Spleen (tissue), 7 donors: ENCODE results near the gene TMEM218.

Experiments used
- CTCF ChIP-seq, 11 experiments: fragments of 200-600 bp in 7 of 11; fragments of 450-650 bp in 4 of 11; sonication (generic) in 4 of 11; IDR thresholded peaks in 8 of 11; conservative IDR thresholded peaks in 3 of 11; 1 replicate in 7 of 11; 2 replicates in 4 of 11; pipeline versions ENCODE4 v1.4.0 to v1.8.0; 2016 to 2021; ENCODE audit warnings: antibody characterized with exemption in 11 of 11, inconsistent platforms in 4 of 11, mild to moderate bottlenecking in 1 of 11
- POLR2A ChIP-seq, 3 donors: fragments of 450-650 bp; IDR thresholded peaks; one replicate each; pipeline ENCODE4 v1.5.1; 2017; ENCODE audit warnings: antibody characterized with exemption in 3 of 3, mild to moderate bottlenecking in 1 of 3
- donor health status: DM: no; HTN: no; CAD: no; lungs with moderate emphysema.
- donor health status: DM: no; HTN: no; CAD: no.
- donor health status: DM: no; HTN: no; CAD: no.

- no peak for TF ChIP-seq CTCF (IDR thresholded peaks at IDR 0.05 in 8 of 11, conservative IDR thresholded peaks at IDR 0.05 in 3 of 11)
- TF ChIP-seq POLR2A (IDR thresholded peaks at IDR 0.05), result no peak
Measured at GRCh38 chr11:125146232-125146631, 34.8 kb upstream of the TMEM218 start.
